Measurements from ENCODE around the gene FTO.

Gene FTO

GRCh38 chr16:53891409-53892139, 187.6 kb downstream of the FTO start:
- H3K4me3 ChIP-seq (ENCODE audit: low read depth, low read length): no peak overlapping the region
- DNase-seq (ENCODE audit: low read depth, low spot score): no peak
- TF ChIP-seq CTCF (IDR thresholded peaks at IDR 0.05; ENCODE audit: insufficient read depth, low read length, missing control alignments): no peak
- POLR2A ChIA-PET: no interaction called here
- CTCF ChIA-PET: interaction anchor here (0.7 to 6.4 kb wide), 25 partner anchors 9 to 1572 kb away, joined by 3 to 54 read pairs (median 4); no protein-coding TSS in a partner anchor

- CTCF ChIA-PET: interaction anchor here (0.7 to 6.4 kb wide), 20 partner anchors 8 to 1572 kb away, joined by 3 to 54 read pairs (median 4); no protein-coding TSS in a partner anchor
Observed at GRCh38 chr16:53892155-53892554, 188.2 kb downstream of the FTO start.

GRCh38 chr16:53893731-53894435, 189.9 kb downstream of the FTO start:
- no peak for TF ChIP-seq CTCF (IDR thresholded peaks at IDR 0.05; ENCODE audit: insufficient read depth, low read length, missing control alignments)
- ChIA-PET CTCF (interaction anchor here (0.6 to 2.2 kb wide), 5 partner anchors 9 to 1064 kb away, joined by 3 to 6 read pairs (median 4); no protein-coding TSS in a partner anchor), POLR2A (no interaction called here)
- no peak for DNase-seq (ENCODE audit: low read depth, low spot score)
- no peak overlapping the region for H3K4me3 ChIP-seq (ENCODE audit: low read depth, low read length)

More at GRCh38 chr16:53892155-53892554, 188.2 kb downstream of the FTO start:
- no peak overlapping the region for H3K4me3 ChIP-seq (ENCODE audit: low read depth, low read length)
- DNase-seq (ENCODE audit: low read depth, low spot score): peak; percentile 65
- POLR2A ChIA-PET: no interaction called here
- peak; percentile 70 for TF ChIP-seq CTCF (IDR thresholded peaks at IDR 0.05; ENCODE audit: insufficient read depth, low read length, missing control alignments)

GRCh38 chr16:53894686-53895085, 190.7 kb downstream of the FTO start:
- POLR2A ChIA-PET: no interaction called here
- no peak for DNase-seq (ENCODE audit: low read depth, low spot score)
- CTCF ChIA-PET: interaction anchor here (1.2 to 2.2 kb wide), 4 partner anchors 9 to 1063 kb away, joined by 3 to 6 read pairs (median 4); no protein-coding TSS in a partner anchor

GRCh38 chr16:53895433-53895832, 191.5 kb downstream of the FTO start:
- no peak overlapping the region for H3K4me3 ChIP-seq (ENCODE audit: low read depth, low read length)
- CTCF ChIA-PET: interaction anchor here (1.2 to 2.2 kb wide), 3 partner anchors 10 to 121 kb away, joined by 3 to 6 read pairs (median 4); no protein-coding TSS in a partner anchor
- no peak for DNase-seq (ENCODE audit: low read depth, low spot score)
- POLR2A ChIA-PET: no interaction called here
- no peak for TF ChIP-seq CTCF (IDR thresholded peaks at IDR 0.05; ENCODE audit: insufficient read depth, low read length, missing control alignments)

More at GRCh38 chr16:53894686-53895085, 190.7 kb downstream of the FTO start:
- H3K4me3 ChIP-seq (ENCODE audit: low read depth, low read length): no peak overlapping the region
- TF ChIP-seq CTCF (IDR thresholded peaks at IDR 0.05; ENCODE audit: insufficient read depth, low read length, missing control alignments): no peak

- ChIA-PET POLR2A (no interaction called here), CTCF (interaction anchor here (2.2 kb wide), 1 partner anchor 122 kb away, joined by 6 read pairs; no protein-coding TSS in a partner anchor)
- no peak for TF ChIP-seq CTCF (IDR thresholded peaks at IDR 0.05; ENCODE audit: insufficient read depth, low read length, missing control alignments)
- no peak overlapping the region for H3K4me3 ChIP-seq (ENCODE audit: low read depth, low read length)
- DNase-seq (ENCODE audit: low read depth, low spot score): no peak
Observed at GRCh38 chr16:53895851-53896250, 191.9 kb downstream of the FTO start.
